ENCODE results near the gene HOXD8.

- TF ChIP-seq CTCF (conservative IDR thresholded peaks at IDR 0.05): no peak
- no peak for TF ChIP-seq EZH2 (IDR thresholded peaks at IDR 0.05; ENCODE audit: low read depth)
These were observed 33.6 kb downstream of the HOXD8 start for GRCh38 chr2:176162911-176163671.
